HG02884 (cell line): Measurements from ENCODE around the gene NEGR1.

Experiments
- ATAC-seq: cut with Tn5 transposase; IDR thresholded peaks from one replicate; pipeline ENCODE4 v1.9.1; 2021; ENCODE audit warnings: mild to moderate bottlenecking, moderate library complexity; ENCODE audit not compliant: unreplicated experiment

The NEGR1 gene

GRCh38 chr1:72122099-72122880 lies 160.0 kb downstream of the NEGR1 start:
- ATAC-seq = no peak

GRCh38 chr1:72119491-72119890 lies 162.8 kb downstream of the NEGR1 start:
- no peak for ATAC-seq

- ATAC-seq = no peak
These were observed 164.7 kb downstream of the NEGR1 start for GRCh38 chr1:72117621-72118020.

- no peak for ATAC-seq
These were observed 167.0 kb downstream of the NEGR1 start for GRCh38 chr1:72115290-72115689.

GRCh38 chr1:72111662-72112061 lies 170.7 kb downstream of the NEGR1 start:
- ATAC-seq = no peak

- ATAC-seq = no peak
These were observed 172.4 kb downstream of the NEGR1 start for GRCh38 chr1:72109916-72110315.

GRCh38 chr1:72105201-72105600 lies 177.1 kb downstream of the NEGR1 start:
- ATAC-seq = no peak

GRCh38 chr1:72101840-72102632 lies 180.3 kb downstream of the NEGR1 start:
- ATAC-seq = no peak

GRCh38 chr1:72100771-72101170 lies 181.6 kb downstream of the NEGR1 start:
- ATAC-seq = no peak

GRCh38 chr1:72097851-72098570 lies 184.3 kb downstream of the NEGR1 start:
- no peak for ATAC-seq

GRCh38 chr1:72094209-72094608 lies 188.1 kb downstream of the NEGR1 start:
- ATAC-seq = no peak

GRCh38 chr1:72086394-72086793 lies 195.9 kb downstream of the NEGR1 start:
- no peak for ATAC-seq

GRCh38 chr1:72075425-72075824 lies 206.9 kb downstream of the NEGR1 start:
- ATAC-seq = no peak

GRCh38 chr1:72066431-72066830 lies 215.9 kb downstream of the NEGR1 start:
- ATAC-seq = no peak

GRCh38 chr1:72064196-72065075 lies 217.9 kb downstream of the NEGR1 start:
- no peak for ATAC-seq

- no peak for ATAC-seq
These were observed 218.8 kb downstream of the NEGR1 start for GRCh38 chr1:72063364-72064044.

GRCh38 chr1:72062584-72062983 lies 219.8 kb downstream of the NEGR1 start:
- ATAC-seq = no peak

GRCh38 chr1:72060466-72061245 lies 221.7 kb downstream of the NEGR1 start:
- ATAC-seq = no peak

- no peak for ATAC-seq
These were observed 225.8 kb downstream of the NEGR1 start for GRCh38 chr1:72056516-72056915.
